ENCODE results near the gene FAM135A.
"Not testable (repeated sequence)": the region's sequence is repeated elsewhere in the genome, so short reads cannot be mapped to it uniquely, and the experiment has no call there.

FAM135A gene

GRCh38 chr6:70557998-70558397 is 144.7 kb downstream of the FAM135A start (continued):
- TF ChIP-seq ZNF10 (tag by site-specific recombination; IDR thresholded peaks at IDR 0.05) (no peak), ZNF514 (tag by site-specific recombination; IDR thresholded peaks at IDR 0.05) (no peak), ZNF692 (tag by site-specific recombination; IDR thresholded peaks at IDR 0.05) (no peak)

- H3K36me3 ChIP-seq (ENCODE audit: control insufficient read depth in 2 of 2, insufficient read depth in 1 of 2, low read length in 2 of 2); H3K27ac ChIP-seq (ENCODE audit: extremely low read depth, low read depth, low read length); H3K4me3 ChIP-seq (ENCODE audit: low read depth, low read length); CTCF ChIA-PET; POLR2A ChIA-PET; H3K4me1 ChIP-seq (ENCODE audit: control insufficient read depth, insufficient read depth, low read length); H3K9me3 ChIP-seq (ENCODE audit: control insufficient read depth, insufficient read depth, low read depth, low read length): not testable (repeated sequence)
- TF ChIP-seq ZNF121 (tag by site-specific recombination; IDR thresholded peaks at IDR 0.05) = 0 out of 2 replicates have a peak, but pooled peaks have one; percentile 37
Measured at GRCh38 chr6:70562401-70562800, 149.1 kb downstream of the FAM135A start.

GRCh38 chr6:70563530-70563929 is 150.2 kb downstream of the FAM135A start:
- peaks cover under 1 to 6% of the 10 kb centered on the region in 2 experiments; a peak in 2 of 3 replicates for H3K36me3 ChIP-seq (ENCODE audit: control insufficient read depth in 2 of 2, insufficient read depth in 1 of 2, low read length in 2 of 2)
- H3K27ac ChIP-seq (ENCODE audit: extremely low read depth, low read depth, low read length) = no peak overlapping the region
- no peak overlapping the region for H3K4me3 ChIP-seq (ENCODE audit: low read depth, low read length)
- H3K9me3 ChIP-seq (ENCODE audit: control insufficient read depth, insufficient read depth, low read depth, low read length) = no peaks in the 10 kb centered on the region
- no peaks in the 10 kb centered on the region for H3K4me1 ChIP-seq (ENCODE audit: control insufficient read depth, insufficient read depth, low read length)
- TF ChIP-seq ZNF202 (tag by site-specific recombination; IDR thresholded peaks at IDR 0.05; ENCODE audit: borderline replicate concordance) (no peak), ZNF18 (tag by site-specific recombination; IDR thresholded peaks at IDR 0.05) (no peak), ZIC2 (tag by site-specific recombination; IDR thresholded peaks at IDR 0.05) (peak; percentile 55), ZNF239 (tag by site-specific recombination; IDR thresholded peaks at IDR 0.05) (no peak), SP7 (tag by site-specific recombination; IDR thresholded peaks at IDR 0.05) (no peak), OSR2 (tag by site-specific recombination; IDR thresholded peaks at IDR 0.05) (0 out of 2 replicates have a peak, but pooled peaks have one; percentile 23), ZNF692 (tag by site-specific recombination; IDR thresholded peaks at IDR 0.05) (no peak), ZNF792 (tag by site-specific recombination; IDR thresholded peaks at IDR 0.05) (no peak), ZNF660 (tag by site-specific recombination; IDR thresholded peaks at IDR 0.05) (no peak), HOXA7 (CRISPR knock-in tag; IDR thresholded peaks at IDR 0.05; ENCODE audit: borderline replicate concordance) (no peak), BCL11A (tag by site-specific recombination; IDR thresholded peaks at IDR 0.05; ENCODE audit: low read depth) (no peak), GLIS1 (tag by site-specific recombination; IDR thresholded peaks at IDR 0.05) (peak; percentile 52; the same call in 1 of the 2 replicates), ZNF670 (tag by site-specific recombination; IDR thresholded peaks at IDR 0.05; ENCODE audit: low read depth) (no peak), REPIN1 (tag by site-specific recombination; IDR thresholded peaks at IDR 0.05; ENCODE audit: low read depth) (no peak), ZBTB17 (tag by site-specific recombination; IDR thresholded peaks at IDR 0.05) (no peak), TRIM28 (IDR thresholded peaks at IDR 0.05; ENCODE audit: borderline replicate concordance, low read length) (no peak)
- ChIA-PET POLR2A (no interaction called here), CTCF (no interaction called here)

All from HEK293 (cell line).